Sigmoid colon (tissue), 4 donors: ENCODE measurements around the gene RAB6B.

Source experiments
- CTCF ChIP-seq, 4 experiments: fragments of 450-650 bp in 3 of 4; fragments of 200-600 bp in 1 of 4; IDR thresholded peaks; one replicate each; pipeline ENCODE4 v1.5.1; 2016 to 2019; ENCODE audit warnings: antibody characterized with exemption in 4 of 4, mild to moderate bottlenecking in 3 of 4, moderate library complexity in 2 of 4
- EP300 ChIP-seq, 4 donors: sonication (generic); formaldehyde crosslinking; IDR thresholded peaks; one replicate each; pipeline ENCODE4 v1.6.1; 2017; ENCODE audit warnings: antibody characterized with exemption in 4 of 4
- POLR2A ChIP-seq, 2 donors: fragments of 450-650 bp; IDR thresholded peaks; one replicate each; pipeline ENCODE4 v1.6.1; 2016; ENCODE audit warnings: antibody characterized with exemption in 2 of 2, mild to moderate bottlenecking in 2 of 2, moderate library complexity in 2 of 2

DNA sequence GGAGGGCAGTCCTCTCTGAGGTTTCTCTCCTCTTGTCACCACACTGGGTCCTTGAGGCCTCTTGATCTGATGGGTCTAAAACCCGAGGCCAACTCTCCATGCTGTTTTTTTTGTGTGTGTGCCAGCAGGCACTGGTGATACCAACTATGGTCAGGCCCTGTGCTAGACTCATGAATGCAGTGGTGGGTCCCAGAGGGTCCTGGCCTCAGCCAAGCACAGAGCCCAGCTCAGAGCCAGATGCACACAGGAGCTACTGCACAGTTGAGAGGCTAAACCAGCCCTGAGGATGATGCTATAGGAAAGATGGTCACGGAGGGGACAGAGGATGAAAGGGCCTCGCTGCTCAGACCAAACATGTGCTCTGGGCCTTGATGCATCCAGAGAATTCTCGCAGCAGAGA is 33.5 kb downstream of the RAB6B start:
- TF ChIP-seq POLR2A (IDR thresholded peaks at IDR 0.05) (no peak), CTCF (IDR thresholded peaks at IDR 0.05) (no peak), EP300 (IDR thresholded peaks at IDR 0.05) (no peak)
